ENCODE measurements around the gene STAG2.

DNA sequence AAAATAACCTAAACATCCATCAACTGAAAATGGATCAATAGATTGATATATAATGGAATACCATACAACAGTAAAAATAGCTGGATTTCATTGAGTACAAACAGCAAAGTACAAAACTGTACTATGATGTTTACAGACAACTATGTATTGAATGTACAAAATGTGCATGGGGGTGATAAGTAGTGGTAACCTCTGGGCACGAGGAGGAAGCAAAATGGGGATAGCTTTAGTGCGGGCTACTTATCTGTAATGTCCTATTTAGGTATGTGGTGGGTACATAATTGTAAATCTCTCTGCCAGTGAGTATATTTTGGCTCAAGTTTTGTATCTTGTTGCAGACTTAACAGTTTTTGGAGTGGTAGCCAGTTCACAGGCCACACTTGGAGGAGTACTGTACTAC, 123.6 kb downstream of the STAG2 start:
- TF ChIP-seq POLR2AphosphoS5 (IDR thresholded peaks at IDR 0.05; ENCODE audit: low read depth, low read length) (no peak), TAF1 (IDR thresholded peaks at IDR 0.05; ENCODE audit: borderline replicate concordance, insufficient read depth, low read length) (no peak), SIN3A (IDR thresholded peaks at IDR 0.05; ENCODE audit: borderline replicate concordance, insufficient read depth, low read length) (no peak)
